NT2/D1 (cell line): Measurements from ENCODE around the gene GCAT.

Experiments used
- SUZ12 ChIP-seq: IDR thresholded peaks from 2 replicates; pipeline ENCODE4 v1.6.1; 2011; ENCODE audit not compliant: insufficient read length, insufficient read depth; ENCODE audit errors: extremely low read depth
- YY1 ChIP-seq: IDR thresholded peaks from 2 replicates; pipeline ENCODE4 v1.6.1; 2011; ENCODE audit not compliant: insufficient read length, insufficient read depth
- ZNF274 ChIP-seq: IDR thresholded peaks from 2 replicates; pipeline ENCODE4 v1.6.1; 2011; ENCODE audit warnings: mild to moderate bottlenecking, low read depth, low read length

GRCh38 chr22:37759281-37759680, 48.5 kb upstream of the GCAT start:
- TF ChIP-seq ZNF274 (no peak), YY1 (no peak), SUZ12 (no peak)
